ENCODE data around the gene TTLL11. TPM values are rescaled to one million over a fixed set of nuclear protein-coding genes. Genes with fewer than 3 reads are reported as not detected.

TTLL11 gene
- total and polyA plus RNA-seq, 4 donors = 1.4 to 4.5 (median 3.6) TPM

GRCh38 chr9:121915304-121915625 is 177.8 kb downstream of the TTLL11 start:
- no peaks in the 10 kb centered on the region for H3K9me3 ChIP-seq (ENCODE audit: control insufficient read depth in 4 of 4, low read length in 3 of 4)
- H3K4me3 ChIP-seq (ENCODE audit: low read depth in 1 of 3, low read length in 3 of 3) = no peak overlapping the region
- H3K27ac ChIP-seq (ENCODE audit: low read depth in 1 of 2, low read length in 2 of 2) = no peak overlapping the region
- TF ChIP-seq NR2F2 (IDR thresholded peaks at IDR 0.05) = no peak
- TF ChIP-seq GABPA (IDR thresholded peaks at IDR 0.05 in 1 of 2, conservative IDR thresholded peaks at IDR 0.05 in 1 of 2) = no peak
- TF ChIP-seq, protein P1, sequence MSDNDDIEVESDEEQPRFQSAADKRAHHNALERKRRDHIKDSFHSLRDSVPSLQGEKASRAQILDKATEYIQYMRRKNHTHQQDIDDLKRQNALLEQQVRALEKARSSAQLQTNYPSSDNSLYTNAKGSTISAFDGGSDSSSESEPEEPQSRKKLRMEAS (IDR thresholded peaks at IDR 0.05) = no peak
- H3K36me3 ChIP-seq (ENCODE audit: control insufficient read depth in 4 of 4, insufficient read depth in 3 of 4, low read depth in 1 of 4, low read length in 3 of 4) = no peaks in the 10 kb centered on the region
- no peak for DNase-seq (ENCODE audit: low spot score)
- H3K9ac ChIP-seq (ENCODE audit: low read depth in 1 of 2, low read length in 2 of 2) = no peak overlapping the region
- no peaks in the 10 kb centered on the region for H3K27me3 ChIP-seq (ENCODE audit: control insufficient read depth in 4 of 4, insufficient read depth in 4 of 4, low read length in 3 of 4)
- H3K4me1 ChIP-seq (ENCODE audit: control insufficient read depth in 4 of 4, insufficient read depth in 4 of 4, low read length in 3 of 4) = no peaks in the 10 kb centered on the region
- WGBS = 92% methylated on average over 4 of the region's 4 CpGs

- H3K4me1 ChIP-seq (ENCODE audit: control insufficient read depth in 4 of 4, insufficient read depth in 4 of 4, low read length in 3 of 4) = no peaks in the 10 kb centered on the region
- no peak overlapping the region for H3K27ac ChIP-seq (ENCODE audit: low read depth in 1 of 2, low read length in 2 of 2)
- no peak overlapping the region for H3K4me3 ChIP-seq (ENCODE audit: low read depth in 1 of 3, low read length in 3 of 3)
- H3K36me3 ChIP-seq (ENCODE audit: control insufficient read depth in 4 of 4, insufficient read depth in 3 of 4, low read depth in 1 of 4, low read length in 3 of 4) = no peaks in the 10 kb centered on the region
- H3K9ac ChIP-seq (ENCODE audit: low read depth in 1 of 2, low read length in 2 of 2) = no peak overlapping the region
- no peak for DNase-seq (ENCODE audit: low spot score)
- H3K27me3 ChIP-seq (ENCODE audit: control insufficient read depth in 4 of 4, insufficient read depth in 4 of 4, low read length in 3 of 4) = no peaks in the 10 kb centered on the region
- WGBS = 86% methylated on average over 10 of the region's 10 CpGs
- TF ChIP-seq, protein P1 (IDR thresholded peaks at IDR 0.05) = no peak
- TF ChIP-seq HNF4A (conservative IDR thresholded peaks at IDR 0.05) (no peak), RXRA (IDR thresholded peaks at IDR 0.05) (no peak), FOXA1 (IDR thresholded peaks at IDR 0.05) (no peak), ZBTB33 (IDR thresholded peaks at IDR 0.05) (no peak), HNF4G (IDR thresholded peaks at IDR 0.05) (no peak), EGR1 (IDR thresholded peaks at IDR 0.05; ENCODE audit: low read depth in 2 of 2) (no peak), TAF1 (conservative IDR thresholded peaks at IDR 0.05) (no peak), JUND (IDR thresholded peaks at IDR 0.05) (no peak), RAD21 (IDR thresholded peaks at IDR 0.05) (no peak), CTCF (IDR thresholded peaks at IDR 0.05; ENCODE audit: low read depth, low read length, missing input control) (no peak), GABPA (IDR thresholded peaks at IDR 0.05 in 1 of 2, conservative IDR thresholded peaks at IDR 0.05 in 1 of 2) (no peak)
- TF ChIP-seq, protein P2, sequence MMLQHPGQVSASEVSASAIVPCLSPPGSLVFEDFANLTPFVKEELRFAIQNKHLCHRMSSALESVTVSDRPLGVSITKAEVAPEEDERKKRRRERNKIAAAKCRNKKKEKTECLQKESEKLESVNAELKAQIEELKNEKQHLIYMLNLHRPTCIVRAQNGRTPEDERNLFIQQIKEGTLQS (IDR thresholded peaks at IDR 0.05) = no peak
- H3K9me3 ChIP-seq (ENCODE audit: control insufficient read depth in 4 of 4, low read length in 3 of 4) = no peaks in the 10 kb centered on the region
Measured at GRCh38 chr9:121914604-121915303, 178.4 kb downstream of the TTLL11 start.
